AG04450 (cell line): ENCODE results near the gene FNBP1. TPM values are rescaled to one million over a fixed set of nuclear protein-coding genes. Genes with fewer than 3 reads are reported as not detected.
A peak's percentile ranks its signal among the peaks of the same experiment; 100 is the strongest.

Source experiments
- CTCF ChIA-PET: fragments of 300-600, 350-600 bp; formaldehyde crosslinking; extraction: SDS; loops from one replicate; lab custom pipeline; 2022; ENCODE audit warnings: antibody characterized with exemption, inconsistent platforms; lab: Charles Lee
- POLR2A ChIA-PET: fragments of 350-600 bp; formaldehyde crosslinking; extraction: SDS; loops from one replicate; lab custom pipeline; 2021; ENCODE audit warnings: antibody characterized with exemption, inconsistent platforms; lab: Yijun Ruan, JAX
- DNase-seq: peaks from one replicate; pipeline ENCODE4 v3.0.0-alpha.2; 2011; ENCODE audit warnings: low read depth, low spot score
- H3K27ac ChIP-seq: one replicate; pipeline ENCODE4 v1.5.1; 2012; ENCODE audit warnings: low read depth, low read length, control low read depth
- H3K27me3 ChIP-seq: one replicate; pipeline ENCODE4 v1.6.0; 2012; ENCODE audit warnings: low read length; ENCODE audit not compliant: control insufficient read depth, insufficient read depth
- H3K4me3 ChIP-seq: 2 replicates; pipeline ENCODE4 v1.5.1; 2011; ENCODE audit warnings: mild to moderate bottlenecking, low read depth, low read length, control low read depth
- H3K9me3 ChIP-seq: 2 replicates; pipeline ENCODE4 v1.5.1; 2012; ENCODE audit warnings: low read length; ENCODE audit not compliant: control insufficient read depth, insufficient read depth
- polyA plus RNA-seq: library from polyadenylated mRNA; depleted of rRNA; stranded (reverse); fragments of >200 nt; gene quantifications from 2 replicates; pipeline ENCODE4 v1.2.3, GENCODE V29; 2011
- TF ChIP-seq, protein P1 (sequence below): IDR thresholded peaks from 2 replicates; pipeline ENCODE4 v1.5.1; 2011; ENCODE audit warnings: low read depth, low read length, control low read depth, inconsistent platforms

The FNBP1 gene
- polyA plus RNA-seq, 1 experiment: 22.3 TPM

DNA sequence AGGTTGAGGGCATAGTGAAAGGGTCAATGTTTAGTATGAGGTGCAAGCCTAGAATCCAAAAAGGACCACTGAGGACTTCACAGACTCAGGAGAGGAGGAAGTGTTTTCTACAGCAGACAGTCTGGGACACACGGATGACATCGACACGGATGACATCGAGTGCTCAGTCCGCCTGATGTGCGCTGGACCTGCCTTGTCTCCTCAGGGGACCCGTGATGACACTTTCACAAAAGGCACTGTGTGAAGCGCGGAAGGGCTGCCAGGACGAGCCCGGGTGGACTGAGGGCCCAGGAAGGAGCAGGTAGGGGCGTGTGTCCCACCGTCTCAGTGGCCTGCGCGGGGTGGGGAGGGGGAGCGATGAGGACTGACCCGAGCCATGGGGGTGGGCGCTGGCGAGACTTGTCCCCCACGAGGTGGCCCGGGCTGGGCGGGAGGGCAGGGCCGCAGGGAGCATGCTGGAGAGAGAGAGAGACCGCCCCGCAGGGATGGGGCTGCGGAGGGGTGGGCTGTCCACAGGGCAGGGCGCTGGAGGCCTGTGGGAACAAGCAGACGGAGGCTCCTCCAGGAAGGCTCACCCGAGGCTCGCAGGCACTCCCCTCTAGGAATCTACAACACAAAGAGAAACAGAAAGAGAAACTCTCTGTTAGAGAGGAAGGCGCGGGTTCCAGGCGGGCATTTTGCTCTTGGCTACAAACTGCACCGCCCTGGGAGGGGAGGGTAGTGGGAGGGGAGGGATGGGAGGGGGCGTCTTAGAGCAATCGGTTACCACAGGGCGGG is 152.9 kb downstream of the FNBP1 start:
- CTCF ChIA-PET: interaction anchor here (0.6 kb wide), 1 partner anchor 150 kb away, joined by 3 read pairs; no protein-coding TSS in a partner anchor

GRCh38 chr9:129889122-129889940 is 153.7 kb downstream of the FNBP1 start:
- DNase-seq: no peak
- Histone ChIP-seq H3K27me3 (no peaks in the 10 kb centered on the region), H3K27ac (no peak overlapping the region), H3K9me3 (no peaks in the 10 kb centered on the region; the same call in 1 of the 2 replicates), H3K4me3 (no peak overlapping the region)
- TF ChIP-seq, protein P1, sequence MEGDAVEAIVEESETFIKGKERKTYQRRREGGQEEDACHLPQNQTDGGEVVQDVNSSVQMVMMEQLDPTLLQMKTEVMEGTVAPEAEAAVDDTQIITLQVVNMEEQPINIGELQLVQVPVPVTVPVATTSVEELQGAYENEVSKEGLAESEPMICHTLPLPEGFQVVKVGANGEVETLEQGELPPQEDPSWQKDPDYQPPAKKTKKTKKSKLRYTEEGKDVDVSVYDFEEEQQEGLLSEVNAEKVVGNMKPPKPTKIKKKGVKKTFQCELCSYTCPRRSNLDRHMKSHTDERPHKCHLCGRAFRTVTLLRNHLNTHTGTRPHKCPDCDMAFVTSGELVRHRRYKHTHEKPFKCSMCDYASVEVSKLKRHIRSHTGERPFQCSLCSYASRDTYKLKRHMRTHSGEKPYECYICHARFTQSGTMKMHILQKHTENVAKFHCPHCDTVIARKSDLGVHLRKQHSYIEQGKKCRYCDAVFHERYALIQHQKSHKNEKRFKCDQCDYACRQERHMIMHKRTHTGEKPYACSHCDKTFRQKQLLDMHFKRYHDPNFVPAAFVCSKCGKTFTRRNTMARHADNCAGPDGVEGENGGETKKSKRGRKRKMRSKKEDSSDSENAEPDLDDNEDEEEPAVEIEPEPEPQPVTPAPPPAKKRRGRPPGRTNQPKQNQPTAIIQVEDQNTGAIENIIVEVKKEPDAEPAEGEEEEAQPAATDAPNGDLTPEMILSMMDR: no peak
- ChIA-PET CTCF (no interaction called here), POLR2A (no interaction called here)

More for the DNA sequence above, 152.9 kb downstream of the FNBP1 start:
- POLR2A ChIA-PET: no interaction called here
- no peak for DNase-seq
- no peaks in the 10 kb centered on the region; the same call in 1 of the 2 replicates for H3K9me3 ChIP-seq
- H3K4me3 ChIP-seq: no peak overlapping the region
- TF ChIP-seq, protein P1: no peak
- H3K27me3 ChIP-seq: no peaks in the 10 kb centered on the region
- H3K27ac ChIP-seq: no peak overlapping the region

GRCh38 chr9:129888293-129889121 is 154.5 kb downstream of the FNBP1 start:
- DNase-seq: no peak
- Histone ChIP-seq H3K27ac (no peak overlapping the region), H3K4me3 (no peak overlapping the region), H3K27me3 (no peaks in the 10 kb centered on the region), H3K9me3 (no peaks in the 10 kb centered on the region; the same call in 1 of the 2 replicates)
- ChIA-PET POLR2A (no interaction called here), CTCF (interaction anchor here (0.8 to 1.7 kb wide), 2 partner anchors 165 to 208 kb away, joined by 3 to 6 read pairs; partner anchors contain the start of gene GPR107)
- TF ChIP-seq, protein P1: no peak

- TF ChIP-seq, protein P1: peak; percentile 57
- ChIA-PET CTCF (interaction anchor here (0.8 to 1.7 kb wide), 3 partner anchors 166 to 218 kb away, joined by 3 to 6 read pairs (median 3); partner anchors contain the start of gene GPR107), POLR2A (interaction anchor here (1.2 kb wide), 2 partner anchors 155 to 166 kb away, joined by 4 read pairs; partner anchors contain the start of genes FNBP1 and GPR107)
- H3K27ac ChIP-seq: peak overlapping the region; percentile 22
- no peaks in the 10 kb centered on the region for H3K27me3 ChIP-seq
- H3K9me3 ChIP-seq: no peaks in the 10 kb centered on the region; the same call in 1 of the 2 replicates
- DNase-seq: no peak
- no peak overlapping the region for H3K4me3 ChIP-seq
Measured at GRCh38 chr9:129887334-129888292, 155.4 kb downstream of the FNBP1 start.
